ENCODE data around the gene GOLGA6L2. TPM values are rescaled to one million over a fixed set of nuclear protein-coding genes. Genes with fewer than 3 reads are reported as not detected.

Gene GOLGA6L2
- total and polyA plus RNA-seq, 2 of the 8 experiments (the other 6 are each of a cell fraction or from before 2014, with no cell fraction given) = not detected

- H2BK12ac ChIP-seq (ENCODE audit: low read depth, low read length) = no peak overlapping the region
- no peak overlapping the region for H2BK5ac ChIP-seq (ENCODE audit: low read depth, low read length)
- no peak for FAIRE-seq
- H3K4me2 ChIP-seq (ENCODE audit: insufficient read depth in 1 of 2, low read depth in 2 of 2, low read length in 2 of 2) = no peak overlapping the region
- H3K79me1 ChIP-seq (ENCODE audit: low read depth, low read length) = no peaks in the 10 kb centered on the region
- H4K5ac ChIP-seq (ENCODE audit: insufficient read length, low read depth, low read length) = no peak overlapping the region
- H3K18ac ChIP-seq (ENCODE audit: extremely low read depth, low read length) = no peak overlapping the region
- H2AFZ ChIP-seq (ENCODE audit: low read length) = no peak overlapping the region
- H3K9me3 ChIP-seq (ENCODE audit: insufficient read depth in 2 of 2, low read depth in 1 of 2, low read length in 1 of 2) = peaks cover 6 to 41% of the 10 kb centered on the region in 2 experiments
- H3K36me3 ChIP-seq (ENCODE audit: control insufficient read depth in 2 of 4, insufficient read depth in 4 of 4, low read length in 3 of 4) = no peaks in the 10 kb centered on the region
- no peak for DNase-seq (ENCODE audit: low read depth in 1 of 2, low spot score in 2 of 2)
- H2BK120ac ChIP-seq (replicated peaks; ENCODE audit: low read depth, low read length) = no peak overlapping the region
- H3K9ac ChIP-seq (replicated peaks in 1 of 4; ENCODE audit: extremely low read depth in 1 of 4, low read depth in 3 of 4, low read length in 3 of 4) = no peak overlapping the region
- H4K20me1 ChIP-seq (replicated peaks in 1 of 2; ENCODE audit: control insufficient read depth in 1 of 2, insufficient read depth in 2 of 2, low read length in 2 of 2) = no peaks in the 10 kb centered on the region
- no peaks in the 10 kb centered on the region for H3K27me3 ChIP-seq (replicated peaks in 1 of 4; ENCODE audit: control insufficient read depth in 3 of 4, extremely low read depth in 1 of 4, insufficient read depth in 3 of 4, low read length in 3 of 4)
- CTCF ChIA-PET (ENCODE audit: partially characterized antibody) = interaction anchor here (1.3 kb wide), 2 partner anchors 11 to 159 kb away, joined by 4 to 6 read pairs; no protein-coding TSS in a partner anchor
- no peak for TF ChIP-seq TAF7 (optimal IDR thresholded peaks at IDR 0.05; ENCODE audit: borderline replicate concordance, low read depth, low read length)
- TF ChIP-seq POU5F1 (IDR thresholded peaks at IDR 0.05; ENCODE audit: low read depth, low read length) = no peak
- no peak for TF ChIP-seq POLR2A (IDR thresholded peaks at IDR 0.05; ENCODE audit: control extremely low read depth in 1 of 2, low read depth in 2 of 2, low read length in 2 of 2)
- peak; percentile 47 to 50 for TF ChIP-seq RAD21 (IDR thresholded peaks at IDR 0.05 in 1 of 2, conservative IDR thresholded peaks at IDR 0.05 in 1 of 2; ENCODE audit: low read depth in 2 of 2, low read length in 2 of 2)
- no peak for TF ChIP-seq NANOG (IDR thresholded peaks at IDR 0.05; ENCODE audit: insufficient read depth, low read depth, low read length, poor library complexity, severe bottlenecking)
- no peak for TF ChIP-seq BRCA1 (IDR thresholded peaks at IDR 0.05; ENCODE audit: low read depth, low read length)
- no peak for TF ChIP-seq SRF (IDR thresholded peaks at IDR 0.05; ENCODE audit: low read depth, low read length)
- TF ChIP-seq TCF12 (IDR thresholded peaks at IDR 0.05; ENCODE audit: low read depth, low read length) = no peak
- TF ChIP-seq CTCF (IDR thresholded peaks at IDR 0.05; ENCODE audit: control extremely low read depth in 1 of 3, insufficient read depth in 1 of 3, low read depth in 1 of 3, low read length in 3 of 3) = peak in 2 of 3 experiments; percentile 5 to 20; a peak in 2 of 4 replicates
- TF ChIP-seq CEBPB (IDR thresholded peaks at IDR 0.05; ENCODE audit: low read depth, low read length) = no peak
- H4K8ac ChIP-seq (ENCODE audit: extremely low read depth, insufficient read depth, low read length) = no peak overlapping the region
- no peak overlapping the region for H2AK5ac ChIP-seq (ENCODE audit: low read depth, low read length)
- H4K91ac ChIP-seq (replicated peaks; ENCODE audit: insufficient read length, low read length) = no peak overlapping the region
- H3K56ac ChIP-seq (replicated peaks; ENCODE audit: insufficient read length, low read depth, low read length) = peak overlapping the region; percentile 69
- H3K27ac ChIP-seq (ENCODE audit: low read depth, low read length) = no peak overlapping the region
- H3K4me3 ChIP-seq (ENCODE audit: extremely low read depth in 1 of 4, insufficient read depth in 2 of 4, low read depth in 3 of 4, low read length in 4 of 4) = no peak overlapping the region
- H2BK15ac ChIP-seq (ENCODE audit: low read length) = no peak overlapping the region
- H3K14ac ChIP-seq (ENCODE audit: insufficient read length) = no peak overlapping the region
- no peaks in the 10 kb centered on the region for H3K4me1 ChIP-seq (replicated peaks in 1 of 4; ENCODE audit: control insufficient read depth in 3 of 4, insufficient read depth in 4 of 4, low read length in 3 of 4)
- POLR2A ChIA-PET (ENCODE audit: partially characterized antibody) = no interaction called here
- no peak overlapping the region for H3K23ac ChIP-seq (ENCODE audit: insufficient read length)
- H3K4ac ChIP-seq (replicated peaks; ENCODE audit: insufficient read length, low read depth, low read length) = no peak overlapping the region
- H3K79me2 ChIP-seq (ENCODE audit: control insufficient read depth in 1 of 2, insufficient read depth in 2 of 2, low read length in 2 of 2) = no peaks in the 10 kb centered on the region
- H2BK20ac ChIP-seq (ENCODE audit: low read length) = no peak overlapping the region
- WGBS, 2 experiments (ENCODE audit: extremely low coverage in 1 of 2, insufficient coverage in 1 of 2, insufficient read length in 1 of 2, insufficient replicate concordance in 2 of 2, low coverage in 1 of 2, low lambda C conversion rate in 2 of 2, missing lambda C conversion rate in 1 of 2) = 86% methylated on average over 3 of the region's 3 CpGs; no CpG with 5 or more reads in 1 of the 2 experiments
- H3K23me2 ChIP-seq (ENCODE audit: low read depth, low read length) = no peaks in the 10 kb centered on the region
These were observed 20.1 kb upstream of the GOLGA6L2 start for GRCh38 chr15:23467110-23467600.

All from H1 (cell line).